Fibroblast of lung (primary cell): ENCODE results near the gene CARD10. TPM values are rescaled to one million over a fixed set of nuclear protein-coding genes. Genes with fewer than 3 reads are reported as not detected.
"Not testable (repeated sequence)": the region's sequence is repeated elsewhere in the genome, so short reads cannot be mapped to it uniquely, and the experiment has no call there.

Experiments
- DNase-seq, 2 donors: peaks; one replicate each; pipeline versions ENCODE4 v3.0.0 to v3.0.0-alpha.2; 2010; ENCODE audit warnings: low read depth in 2 of 2
- H2AFZ ChIP-seq: 2 replicates; pipeline ENCODE4 v1.5.1; 2012; ENCODE audit warnings: low read length, control low read depth, inconsistent platforms
- H3K27ac ChIP-seq: 2 replicates; pipeline ENCODE4 v1.5.1; 2011; ENCODE audit warnings: low read length, control low read depth; ENCODE audit not compliant: insufficient read depth
- H3K27me3 ChIP-seq: 2 replicates; pipeline ENCODE4 v1.5.1; 2011; ENCODE audit warnings: mild to moderate bottlenecking, low read length; ENCODE audit not compliant: control insufficient read depth, insufficient read depth
- H3K36me3 ChIP-seq: 2 replicates; pipeline ENCODE4 v1.5.1; 2011; ENCODE audit warnings: low read length; ENCODE audit not compliant: control insufficient read depth, insufficient read depth
- H3K4me1 ChIP-seq: 2 replicates; pipeline ENCODE4 v1.5.1; 2011; ENCODE audit warnings: low read length; ENCODE audit not compliant: control insufficient read depth, insufficient read depth; ENCODE audit errors: extremely low read depth
- H3K4me2 ChIP-seq: 2 replicates; pipeline ENCODE4 v1.5.1; 2011; ENCODE audit warnings: low read length, control low read depth; ENCODE audit not compliant: insufficient read depth; ENCODE audit errors: extremely low read depth
- H3K4me3 ChIP-seq, 4 experiments: fragments of 200-600 bp in 1 of 4; sonication (generic) in 1 of 4; replicated peaks in 1 of 4; 2 replicates each; pipeline ENCODE4 v1.5.1; 2011 to 2016; ENCODE audit warnings: low read length in 4 of 4, low read depth in 3 of 4, mild to moderate bottlenecking in 3 of 4, control low read depth in 2 of 4, inconsistent platforms in 1 of 4, mixed read lengths in 1 of 4; ENCODE audit not compliant: insufficient read depth in 1 of 4; ENCODE audit errors: control extremely low read depth in 1 of 4
- H3K79me2 ChIP-seq: 2 replicates; pipeline ENCODE4 v1.5.1; 2012; ENCODE audit warnings: mild to moderate bottlenecking, low read length, inconsistent platforms; ENCODE audit not compliant: control insufficient read depth, insufficient read depth
- H3K9ac ChIP-seq: 2 replicates; pipeline ENCODE4 v1.5.1; 2011; ENCODE audit warnings: mild to moderate bottlenecking, low read length, control low read depth; ENCODE audit not compliant: insufficient read depth
- H3K9me3 ChIP-seq: 2 replicates; pipeline ENCODE4 v1.5.1; 2012; ENCODE audit warnings: low read depth, low read length; ENCODE audit not compliant: control insufficient read depth, insufficient read depth
- H4K20me1 ChIP-seq: 2 replicates; pipeline ENCODE4 v1.5.1; 2011; ENCODE audit warnings: low read length; ENCODE audit not compliant: control insufficient read depth, insufficient read depth; ENCODE audit errors: extremely low read depth
- CTCF ChIP-seq, 2 donors: IDR thresholded peaks in 1 of 2; conservative IDR thresholded peaks in 1 of 2; 1 replicate in 1 of 2; 2 replicates in 1 of 2; pipeline ENCODE4 v1.5.1; 2011 to 2012; ENCODE audit warnings: low read length in 2 of 2, control low read depth in 1 of 2, inconsistent platforms in 1 of 2, low read depth in 1 of 2, mild to moderate bottlenecking in 1 of 2
- EZH2 ChIP-seq: IDR thresholded peaks from 2 replicates; pipeline ENCODE4 v1.5.1; 2012; ENCODE audit warnings: low read length, control low read depth, mild to moderate bottlenecking; ENCODE audit errors: missing control alignments
- polyA plus RNA-seq, 2 donors: library from polyadenylated mRNA; depleted of rRNA in 1 of 2; stranded (reverse) in 1 of 2; unstranded in 1 of 2; fragments of >200 nt; gene quantifications; 2 replicates each; pipeline ENCODE4 v1.2.1, GENCODE V29; 2011 to 2012; ENCODE audit warnings: missing spikeins in 1 of 2
- total RNA-seq: library from RNA; depleted of rRNA; stranded (reverse); fragments of >200 nt; gene quantifications from 2 replicates; pipeline ENCODE4 v1.2.1, GENCODE V29; 2014

Gene CARD10
- total and polyA plus RNA-seq, 2 donors (not counting 1 experiment from before 2014, with no cell fraction given), result 1.6 to 2.3 TPM

GRCh38 chr22:37533995-37534394, 14.8 kb upstream of the CARD10 start:
- no peak overlapping the region for H2AFZ ChIP-seq
- no peaks in the 10 kb centered on the region for H3K27me3 ChIP-seq
- no peaks in the 10 kb centered on the region for H4K20me1 ChIP-seq
- H3K4me2 ChIP-seq, result no peak overlapping the region
- no peak overlapping the region for H3K4me3 ChIP-seq
- peaks cover 2% of the 10 kb centered on the region for H3K4me1 ChIP-seq
- H3K9me3 ChIP-seq, result no peaks in the 10 kb centered on the region
- H3K27ac ChIP-seq, result no peak overlapping the region
- TF ChIP-seq EZH2, result no peak
- no peak for TF ChIP-seq CTCF (conservative IDR thresholded peaks at IDR 0.05 in 1 of 2, IDR thresholded peaks at IDR 0.05 in 1 of 2; ENCODE audit: low read depth in 1 of 2, low read length in 2 of 2)
- H3K9ac ChIP-seq, result no peak overlapping the region
- no peaks in the 10 kb centered on the region for H3K36me3 ChIP-seq
- DNase-seq, result peak; percentile 84 to 88
- H3K79me2 ChIP-seq, result no peaks in the 10 kb centered on the region

- H3K9me3 ChIP-seq, result no peaks in the 10 kb centered on the region
- H3K4me3 ChIP-seq, result no peak overlapping the region
- no peaks in the 10 kb centered on the region for H4K20me1 ChIP-seq
- H3K4me2 ChIP-seq, result no peak overlapping the region
- no peak overlapping the region for H3K27ac ChIP-seq
- no peak overlapping the region for H3K9ac ChIP-seq
- TF ChIP-seq EZH2, result no peak
- TF ChIP-seq CTCF (conservative IDR thresholded peaks at IDR 0.05 in 1 of 2, IDR thresholded peaks at IDR 0.05 in 1 of 2; ENCODE audit: low read depth in 1 of 2, low read length in 2 of 2), result no peak
- no peaks in the 10 kb centered on the region for H3K36me3 ChIP-seq
- no peak for DNase-seq
- H3K4me1 ChIP-seq, result peaks cover 17% of the 10 kb centered on the region
- no peaks in the 10 kb centered on the region for H3K79me2 ChIP-seq
- no peaks in the 10 kb centered on the region for H3K27me3 ChIP-seq
- no peak overlapping the region for H2AFZ ChIP-seq
These were observed 10.6 kb upstream of the CARD10 start for GRCh38 chr22:37529652-37530345.

GRCh38 chr22:37527952-37528351, 8.7 kb upstream of the CARD10 start:
- H3K9ac ChIP-seq, H2AFZ ChIP-seq, H3K4me3 ChIP-seq, H3K27me3 ChIP-seq, H3K36me3 ChIP-seq, H4K20me1 ChIP-seq, H3K79me2 ChIP-seq, H3K9me3 ChIP-seq, DNase-seq, H3K4me2 ChIP-seq, H3K27ac ChIP-seq: not testable (repeated sequence)
- peaks cover 15% of the 10 kb centered on the region for H3K4me1 ChIP-seq

GRCh38 chr22:37527081-37527752, 8.0 kb upstream of the CARD10 start:
- not testable (repeated sequence) for H3K36me3 ChIP-seq, H3K4me2 ChIP-seq, H3K27me3 ChIP-seq, H3K9ac ChIP-seq, H3K4me3 ChIP-seq, H3K9me3 ChIP-seq, H3K79me2 ChIP-seq, H4K20me1 ChIP-seq, H2AFZ ChIP-seq, H3K27ac ChIP-seq
- peaks cover 15% of the 10 kb centered on the region for H3K4me1 ChIP-seq
- peak in 1 of 2 donors; percentile 25 for DNase-seq
